UCSD-AML1 (cell line): ENCODE measurements around the gene NTS.

Experiments used
- DNase-seq: peaks from one replicate; lab custom pipeline; 2025; ENCODE audit not compliant: unreplicated experiment; lab: John Stamatoyannopoulos, UW

The NTS gene

GRCh38 chr12:85920324-85920947 lies 46.3 kb downstream of the NTS start:
- DNase-seq: no peak

DNA sequence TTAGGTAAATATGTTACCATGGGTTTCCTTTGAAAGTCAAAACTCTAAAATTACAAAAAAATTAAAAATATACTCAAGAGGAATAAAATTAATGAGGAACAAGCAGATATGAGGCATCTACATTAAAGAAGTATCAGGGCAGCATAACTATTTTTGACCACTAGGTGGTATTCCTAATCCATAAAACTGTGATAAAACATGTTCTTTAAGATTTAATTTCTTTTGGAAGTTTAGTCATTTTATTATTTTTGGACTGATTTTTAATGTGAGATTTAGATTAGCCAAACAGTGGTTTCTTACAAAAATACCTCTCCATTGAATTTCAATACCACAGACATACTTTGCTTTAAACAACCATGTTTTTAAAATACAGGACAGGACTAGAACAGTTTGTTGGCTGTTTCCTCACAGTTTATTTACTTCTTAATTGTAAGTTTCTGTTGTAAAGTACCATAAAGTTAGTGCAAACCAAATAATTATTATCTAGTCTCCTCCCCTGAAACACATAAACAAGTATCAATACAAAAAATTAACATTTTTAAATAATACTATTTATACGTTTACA lies 49.8 kb downstream of the NTS start:
- DNase-seq: no peak

DNA sequence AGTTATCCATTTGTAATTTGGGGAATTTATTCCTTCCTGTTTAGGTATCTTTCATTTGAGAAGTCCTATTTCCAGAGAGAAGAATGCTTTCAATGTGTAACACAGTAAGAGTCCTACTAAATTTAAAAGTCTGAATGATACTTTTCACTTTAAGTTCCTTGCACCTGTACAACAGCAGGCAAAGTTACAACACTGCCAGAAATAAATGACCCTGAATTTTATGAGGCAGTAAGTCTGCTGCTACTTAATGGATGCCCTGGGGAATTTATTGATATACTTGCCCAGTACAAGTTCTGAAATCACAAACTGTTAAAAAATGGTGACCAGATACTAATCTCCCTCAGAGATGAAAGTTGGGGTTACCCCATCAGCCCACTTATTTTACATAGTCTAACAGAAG lies 53.1 kb downstream of the NTS start:
- DNase-seq: no peak
